Measurements from ENCODE around the gene USP34.

DNA sequence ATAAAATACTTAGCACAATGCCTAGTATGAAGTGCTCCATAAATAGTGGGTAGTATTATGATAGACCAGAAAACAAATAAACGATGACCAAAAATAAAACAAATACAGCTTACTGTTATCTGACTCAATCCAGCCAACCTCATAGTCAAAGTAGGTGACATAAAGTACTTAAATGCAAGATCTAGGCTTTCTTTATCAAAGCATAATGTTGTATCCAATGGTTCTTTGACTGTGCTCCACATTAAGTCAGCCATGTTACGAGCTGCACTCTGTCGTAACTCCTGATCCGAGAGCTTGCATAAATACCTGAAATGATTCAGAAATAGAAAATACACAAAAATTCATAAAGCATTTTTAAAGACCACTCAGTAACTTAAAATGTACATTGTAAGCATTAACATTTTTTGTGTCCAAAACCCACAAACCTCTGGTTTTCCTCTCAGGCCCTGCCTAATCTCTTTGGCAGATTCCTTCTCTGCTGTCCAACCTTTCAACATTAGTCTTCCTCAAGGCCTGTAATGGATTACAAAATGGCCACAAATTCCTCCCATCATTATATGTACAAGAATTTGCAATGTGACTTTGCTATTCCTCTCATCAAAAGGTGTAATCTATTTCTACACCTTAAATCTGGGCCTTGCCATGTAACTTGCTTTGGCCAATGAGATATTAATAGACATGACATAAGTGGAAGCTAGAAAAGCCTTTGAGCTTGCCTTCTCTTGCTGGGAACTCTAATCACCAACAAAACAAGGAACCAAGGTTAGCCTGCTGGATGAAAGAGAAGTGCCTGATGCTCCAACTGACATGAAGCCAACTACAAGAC lies 90.6 kb downstream of the USP34 start:
- TF ChIP-seq, protein P1, sequence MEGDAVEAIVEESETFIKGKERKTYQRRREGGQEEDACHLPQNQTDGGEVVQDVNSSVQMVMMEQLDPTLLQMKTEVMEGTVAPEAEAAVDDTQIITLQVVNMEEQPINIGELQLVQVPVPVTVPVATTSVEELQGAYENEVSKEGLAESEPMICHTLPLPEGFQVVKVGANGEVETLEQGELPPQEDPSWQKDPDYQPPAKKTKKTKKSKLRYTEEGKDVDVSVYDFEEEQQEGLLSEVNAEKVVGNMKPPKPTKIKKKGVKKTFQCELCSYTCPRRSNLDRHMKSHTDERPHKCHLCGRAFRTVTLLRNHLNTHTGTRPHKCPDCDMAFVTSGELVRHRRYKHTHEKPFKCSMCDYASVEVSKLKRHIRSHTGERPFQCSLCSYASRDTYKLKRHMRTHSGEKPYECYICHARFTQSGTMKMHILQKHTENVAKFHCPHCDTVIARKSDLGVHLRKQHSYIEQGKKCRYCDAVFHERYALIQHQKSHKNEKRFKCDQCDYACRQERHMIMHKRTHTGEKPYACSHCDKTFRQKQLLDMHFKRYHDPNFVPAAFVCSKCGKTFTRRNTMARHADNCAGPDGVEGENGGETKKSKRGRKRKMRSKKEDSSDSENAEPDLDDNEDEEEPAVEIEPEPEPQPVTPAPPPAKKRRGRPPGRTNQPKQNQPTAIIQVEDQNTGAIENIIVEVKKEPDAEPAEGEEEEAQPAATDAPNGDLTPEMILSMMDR (IDR thresholded peaks at IDR 0.05; ENCODE audit: poor library complexity): no peak
- TF ChIP-seq EZH2 (IDR thresholded peaks at IDR 0.05; ENCODE audit: borderline replicate concordance): no peak

Measured in hepatocyte (in vitro differentiated cells).